DOHH2 (cell line): ENCODE data around the gene TSPAN4.

ENCODE experiments used
- H3F3A ChIP-seq: fragments of 200-600 bp; sonication (generic), shearing (Covaris generic); 2 replicates; pipeline ENCODE4 v1.6.0; 2016; ENCODE audit warnings: antibody characterized with exemption, mild to moderate bottlenecking; ENCODE audit not compliant: control insufficient read depth, insufficient read depth
- H3K27ac ChIP-seq: fragments of 200-600 bp; sonication (generic); 2 replicates; pipeline ENCODE4 v1.5.1; 2014; ENCODE audit warnings: low read depth, mild to moderate bottlenecking, low read length, moderate library complexity
- H3K27me3 ChIP-seq: fragments of 200-600 bp; sonication (generic); 2 replicates; pipeline ENCODE4 v1.6.1; 2014; ENCODE audit warnings: mild to moderate bottlenecking, low read length, mixed read lengths; ENCODE audit not compliant: control insufficient read depth
- H3K36me3 ChIP-seq: fragments of 200-600 bp; sonication (generic); 2 replicates; pipeline ENCODE4 v1.6.1; 2014; ENCODE audit warnings: mild to moderate bottlenecking, low read length, moderate library complexity, mixed read lengths; ENCODE audit not compliant: control insufficient read depth
- H3K4me1 ChIP-seq: fragments of 200-600 bp; sonication (generic); 2 replicates; pipeline ENCODE4 v1.6.1; 2014; ENCODE audit warnings: mild to moderate bottlenecking, low read length, mixed read lengths; ENCODE audit not compliant: control insufficient read depth
- H3K4me2 ChIP-seq: fragments of 200-600 bp; sonication (generic); 2 replicates; pipeline ENCODE4 v1.6.0; 2014; ENCODE audit warnings: mild to moderate bottlenecking, low read length, moderate library complexity
- H3K4me3 ChIP-seq: fragments of 200-600 bp; sonication (generic); 2 replicates; pipeline ENCODE4 v1.5.1; 2014; ENCODE audit warnings: mild to moderate bottlenecking, low read length, mixed read lengths
- H3K79me2 ChIP-seq: fragments of 200-600 bp; sonication (generic); 2 replicates; pipeline ENCODE4 v1.6.1; 2014; ENCODE audit warnings: mild to moderate bottlenecking, low read length, mixed read lengths; ENCODE audit not compliant: control insufficient read depth
- H3K9me2 ChIP-seq: fragments of 200-600 bp; sonication (generic); replicated peaks from 2 replicates; pipeline ENCODE4 v1.6.1; 2014; ENCODE audit warnings: mild to moderate bottlenecking, low read length, mixed read lengths; ENCODE audit not compliant: control insufficient read depth
- H3K9me3 ChIP-seq: fragments of 200-600 bp; sonication (generic); 2 replicates; pipeline ENCODE4 v1.6.1; 2014; ENCODE audit warnings: antibody characterized with exemption, low read length, mixed read lengths; ENCODE audit not compliant: control insufficient read depth, insufficient read depth
- H4K20me1 ChIP-seq: fragments of 200-600 bp; sonication (generic); 2 replicates; pipeline ENCODE4 v1.6.0; 2014; ENCODE audit warnings: low read depth, mild to moderate bottlenecking, antibody characterized with exemption, low read length, moderate library complexity; ENCODE audit not compliant: control insufficient read depth, insufficient read depth
- EZH2phosphoT487 ChIP-seq: fragments of 200-600 bp; sonication (generic); IDR thresholded peaks from 2 replicates; pipeline ENCODE4 v1.6.1; 2017; ENCODE audit warnings: borderline replicate concordance, mild to moderate bottlenecking, antibody characterized with exemption, low read length, moderate library complexity, mixed read lengths
- TF ChIP-seq, protein P1 (sequence below): fragments of 200-600 bp; sonication (generic); IDR thresholded peaks from one replicate; pipeline ENCODE4 v1.5.1; 2014; ENCODE audit warnings: antibody characterized with exemption, mild to moderate bottlenecking, low read depth, low read length; ENCODE audit not compliant: poor library complexity, severe bottlenecking

Gene TSPAN4

DNA sequence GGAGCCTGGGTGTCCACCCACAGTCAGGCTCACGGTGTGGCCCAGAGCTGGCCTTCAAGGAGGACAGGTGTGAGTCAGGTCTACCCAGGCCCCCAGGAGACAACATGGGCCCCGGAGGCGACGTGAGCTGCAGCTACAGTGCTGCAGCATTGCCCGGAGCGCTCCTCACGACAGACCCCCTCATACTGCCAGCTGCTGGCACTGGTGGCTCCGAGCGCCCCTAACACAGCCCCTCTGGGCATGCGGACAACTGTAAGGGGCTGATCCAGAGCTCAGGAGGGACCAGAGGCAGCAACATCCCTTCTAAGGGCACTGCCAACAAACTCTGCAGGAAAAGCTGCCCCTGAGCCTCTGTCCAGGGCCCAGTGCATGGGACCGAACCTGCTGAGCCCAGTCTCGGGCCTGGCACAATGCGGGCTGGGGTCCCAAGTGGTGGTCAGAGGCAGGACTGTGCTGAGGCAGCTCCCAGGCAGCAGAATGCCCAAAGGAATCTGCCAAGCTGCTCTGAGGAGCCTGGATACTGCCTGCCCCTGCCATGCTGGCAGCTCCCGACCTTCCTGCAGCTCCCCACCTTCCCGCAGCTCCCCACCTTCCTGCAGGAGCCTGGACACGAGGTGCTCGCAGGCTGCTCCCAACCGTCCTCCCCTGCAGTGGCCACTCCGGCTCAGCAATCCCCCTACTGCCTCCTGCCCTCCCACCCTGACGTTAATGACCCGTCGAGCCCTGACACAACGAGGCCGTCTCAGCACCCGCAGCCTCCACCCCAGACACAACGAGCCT is 52.9 kb downstream of the TSPAN4 start:
- H4K20me1 ChIP-seq = no peaks in the 10 kb centered on the region
- H3K9me2 ChIP-seq = no peaks in the 10 kb centered on the region
- H3K79me2 ChIP-seq = no peaks in the 10 kb centered on the region
- no peak overlapping the region for H3K27ac ChIP-seq
- peaks cover 24% of the 10 kb centered on the region for H3K36me3 ChIP-seq
- TF ChIP-seq EZH2phosphoT487 = no peak
- TF ChIP-seq, protein P1, sequence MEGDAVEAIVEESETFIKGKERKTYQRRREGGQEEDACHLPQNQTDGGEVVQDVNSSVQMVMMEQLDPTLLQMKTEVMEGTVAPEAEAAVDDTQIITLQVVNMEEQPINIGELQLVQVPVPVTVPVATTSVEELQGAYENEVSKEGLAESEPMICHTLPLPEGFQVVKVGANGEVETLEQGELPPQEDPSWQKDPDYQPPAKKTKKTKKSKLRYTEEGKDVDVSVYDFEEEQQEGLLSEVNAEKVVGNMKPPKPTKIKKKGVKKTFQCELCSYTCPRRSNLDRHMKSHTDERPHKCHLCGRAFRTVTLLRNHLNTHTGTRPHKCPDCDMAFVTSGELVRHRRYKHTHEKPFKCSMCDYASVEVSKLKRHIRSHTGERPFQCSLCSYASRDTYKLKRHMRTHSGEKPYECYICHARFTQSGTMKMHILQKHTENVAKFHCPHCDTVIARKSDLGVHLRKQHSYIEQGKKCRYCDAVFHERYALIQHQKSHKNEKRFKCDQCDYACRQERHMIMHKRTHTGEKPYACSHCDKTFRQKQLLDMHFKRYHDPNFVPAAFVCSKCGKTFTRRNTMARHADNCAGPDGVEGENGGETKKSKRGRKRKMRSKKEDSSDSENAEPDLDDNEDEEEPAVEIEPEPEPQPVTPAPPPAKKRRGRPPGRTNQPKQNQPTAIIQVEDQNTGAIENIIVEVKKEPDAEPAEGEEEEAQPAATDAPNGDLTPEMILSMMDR = no peak
- no peak overlapping the region for H3K4me3 ChIP-seq
- no peak overlapping the region for H3K4me2 ChIP-seq
- H3F3A ChIP-seq = no peaks in the 10 kb centered on the region
- H3K9me3 ChIP-seq = no peaks in the 10 kb centered on the region
- H3K27me3 ChIP-seq = no peaks in the 10 kb centered on the region
- no peaks in the 10 kb centered on the region for H3K4me1 ChIP-seq

DNA sequence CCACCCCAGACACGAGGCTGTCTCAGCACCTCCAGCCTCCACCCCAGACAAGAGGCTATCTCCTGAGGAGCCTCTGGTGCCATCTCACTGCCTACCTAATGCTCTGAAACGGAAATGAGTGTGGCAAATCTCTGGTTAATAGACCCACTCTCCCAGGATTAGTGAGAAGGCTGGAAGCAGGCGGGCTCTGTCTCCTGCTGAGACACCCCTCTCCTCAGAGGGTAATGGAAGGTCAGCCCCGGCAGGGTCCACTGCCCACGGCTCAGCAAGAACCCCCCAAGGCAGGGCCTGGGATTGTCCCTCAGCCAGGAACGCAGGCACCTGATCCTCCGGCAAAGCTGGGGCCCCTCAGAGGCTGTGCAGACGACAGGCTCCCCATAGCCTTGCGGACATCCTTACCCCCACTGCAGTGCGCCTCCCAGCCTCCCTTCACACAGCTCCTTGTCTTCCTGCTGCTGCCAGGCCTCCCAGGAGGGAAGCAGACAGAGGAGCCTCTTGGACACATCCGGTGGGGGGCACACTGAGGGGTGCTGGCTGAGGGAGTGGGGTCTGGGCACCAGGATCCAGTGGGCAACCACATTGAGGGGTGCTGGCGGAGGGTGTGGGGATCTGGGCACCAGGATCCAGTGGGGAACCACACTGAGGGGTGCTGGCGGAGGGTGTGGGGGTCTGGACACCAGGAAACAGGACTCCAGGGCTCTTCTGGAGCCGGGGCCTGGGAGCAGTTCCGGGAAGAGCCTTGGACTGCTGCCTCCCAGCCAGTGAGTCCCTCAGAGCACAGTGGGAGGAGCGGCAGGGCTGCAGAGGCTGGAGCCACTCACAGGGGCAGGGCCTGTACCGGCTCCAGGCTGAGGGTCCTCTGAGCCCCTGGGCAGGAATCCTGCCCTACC is 54.8 kb downstream of the TSPAN4 start:
- no peaks in the 10 kb centered on the region for H3K9me2 ChIP-seq
- no peak overlapping the region for H3K27ac ChIP-seq
- H3K27me3 ChIP-seq = no peaks in the 10 kb centered on the region
- H3F3A ChIP-seq = no peaks in the 10 kb centered on the region
- H4K20me1 ChIP-seq = no peaks in the 10 kb centered on the region
- no peaks in the 10 kb centered on the region for H3K9me3 ChIP-seq
- H3K4me1 ChIP-seq = no peaks in the 10 kb centered on the region
- no peaks in the 10 kb centered on the region for H3K79me2 ChIP-seq
- H3K4me2 ChIP-seq = no peak overlapping the region
- no peak overlapping the region for H3K4me3 ChIP-seq
- no peak for TF ChIP-seq EZH2phosphoT487
- H3K36me3 ChIP-seq = peaks cover 44% of the 10 kb centered on the region

DNA sequence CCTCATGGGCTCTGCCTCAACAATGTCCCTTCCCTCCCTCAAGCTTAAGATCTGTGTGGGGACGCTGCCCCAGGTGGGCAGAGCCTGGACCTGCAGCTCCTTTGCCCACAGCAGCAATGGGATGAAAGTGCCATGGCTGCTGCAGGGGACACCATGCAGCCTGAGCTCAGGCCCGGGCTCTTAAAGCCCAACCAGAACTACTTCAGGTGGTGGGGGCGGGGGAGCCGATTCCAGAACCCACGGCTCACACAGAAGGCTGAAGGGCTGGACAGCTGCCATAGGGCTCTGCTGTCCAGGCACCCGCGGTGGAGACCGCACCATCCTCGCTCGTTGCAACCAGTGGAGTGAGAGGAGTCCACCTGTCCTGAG is 55.5 kb downstream of the TSPAN4 start:
- no peaks in the 10 kb centered on the region for H3K4me1 ChIP-seq
- H3K27me3 ChIP-seq = no peaks in the 10 kb centered on the region
- H3F3A ChIP-seq = no peaks in the 10 kb centered on the region
- H3K27ac ChIP-seq = no peak overlapping the region
- H3K36me3 ChIP-seq = peaks cover 50% of the 10 kb centered on the region
- no peaks in the 10 kb centered on the region for H3K79me2 ChIP-seq
- H3K4me2 ChIP-seq = no peak overlapping the region
- TF ChIP-seq, protein P1 = peak; percentile 30
- TF ChIP-seq EZH2phosphoT487 = no peak
- H3K4me3 ChIP-seq = no peak overlapping the region
- no peaks in the 10 kb centered on the region for H4K20me1 ChIP-seq
- H3K9me2 ChIP-seq = no peaks in the 10 kb centered on the region
- no peaks in the 10 kb centered on the region for H3K9me3 ChIP-seq
